Panc1 (cell line): Measurements from ENCODE around the gene RALGPS1.

Experiments
- CTCF ChIP-seq: fragments of 450-650 bp; IDR thresholded peaks from 2 replicates; pipeline ENCODE4 v1.5.1; 2017; ENCODE audit warnings: mild to moderate bottlenecking
- POLR2AphosphoS5 ChIP-seq: IDR thresholded peaks from 2 replicates; pipeline ENCODE4 v1.6.1; 2012; ENCODE audit warnings: mild to moderate bottlenecking, low read depth, low read length, moderate library complexity
- REST ChIP-seq, 2 experiments: IDR thresholded peaks; 2 replicates each; pipeline ENCODE4 v1.6.1; 2011 to 2012; ENCODE audit warnings: low read depth in 2 of 2, control low read depth in 1 of 2, low read length in 1 of 2, mild to moderate bottlenecking in 1 of 2, moderate library complexity in 1 of 2; ENCODE audit not compliant: insufficient read depth in 1 of 2
- SIN3A ChIP-seq: IDR thresholded peaks from 2 replicates; pipeline ENCODE4 v1.6.1; 2012; ENCODE audit warnings: low read depth, mild to moderate bottlenecking, low read length, moderate library complexity, borderline replicate concordance; ENCODE audit not compliant: insufficient read depth

- TF ChIP-seq CTCF (no peak), SIN3A (no peak), POLR2AphosphoS5 (no peak), REST (IDR thresholded peaks at IDR 0.05; ENCODE audit: insufficient read depth in 1 of 2, low read depth in 2 of 2, low read length in 1 of 2) (no peak)
Observed at GRCh38 chr9:127112735-127113161, 198.2 kb downstream of the RALGPS1 start.
